ENCODE measurements around the gene TTC36.
"Not testable (repeated sequence)": the region's sequence is repeated elsewhere in the genome, so short reads cannot be mapped to it uniquely, and the experiment has no call there.

TTC36 gene

DNA sequence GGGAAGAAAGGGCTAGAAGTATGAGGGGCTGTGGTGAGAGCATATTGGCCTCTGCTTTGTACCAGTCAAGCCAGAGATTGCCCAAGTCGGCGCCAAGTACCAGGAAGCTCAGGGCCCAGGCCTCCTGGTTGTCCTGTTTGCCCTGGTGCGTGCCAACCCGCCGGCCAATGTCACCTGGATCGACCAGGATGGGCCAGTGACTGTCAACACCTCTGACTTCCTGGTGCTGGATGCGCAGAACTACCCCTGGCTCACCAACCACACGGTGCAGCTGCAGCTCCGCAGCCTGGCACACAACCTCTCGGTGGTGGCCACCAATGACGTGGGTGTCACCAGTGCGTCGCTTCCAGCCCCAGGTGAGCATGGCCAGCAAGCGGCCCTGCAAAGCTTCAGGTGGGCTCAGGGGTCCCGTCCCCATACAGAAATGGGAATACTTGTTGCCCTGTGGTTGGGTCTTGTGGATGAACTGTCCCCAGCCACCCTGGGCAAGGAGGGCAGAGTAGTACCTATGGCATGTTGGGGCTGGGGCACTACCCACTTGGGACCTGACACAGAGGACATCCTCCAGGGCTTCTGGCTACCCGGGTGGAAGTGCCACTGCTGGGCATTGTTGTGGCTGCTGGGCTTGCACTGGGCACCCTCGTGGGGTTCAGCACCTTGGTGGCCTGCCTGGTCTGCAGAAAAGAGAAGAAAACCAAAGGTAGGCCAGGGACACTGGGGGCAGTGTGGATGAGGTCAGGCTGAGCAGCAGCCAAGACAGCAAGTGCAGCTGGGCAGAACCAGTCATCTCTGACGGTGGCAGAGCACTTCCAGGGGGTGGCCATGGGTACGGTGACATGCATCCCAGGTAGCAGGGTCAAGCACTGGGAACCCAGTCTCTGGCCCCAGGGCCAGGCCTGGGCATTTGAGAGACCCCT, 5.8 kb downstream of the TTC36 start:
- DNase-seq: no peak

DNA sequence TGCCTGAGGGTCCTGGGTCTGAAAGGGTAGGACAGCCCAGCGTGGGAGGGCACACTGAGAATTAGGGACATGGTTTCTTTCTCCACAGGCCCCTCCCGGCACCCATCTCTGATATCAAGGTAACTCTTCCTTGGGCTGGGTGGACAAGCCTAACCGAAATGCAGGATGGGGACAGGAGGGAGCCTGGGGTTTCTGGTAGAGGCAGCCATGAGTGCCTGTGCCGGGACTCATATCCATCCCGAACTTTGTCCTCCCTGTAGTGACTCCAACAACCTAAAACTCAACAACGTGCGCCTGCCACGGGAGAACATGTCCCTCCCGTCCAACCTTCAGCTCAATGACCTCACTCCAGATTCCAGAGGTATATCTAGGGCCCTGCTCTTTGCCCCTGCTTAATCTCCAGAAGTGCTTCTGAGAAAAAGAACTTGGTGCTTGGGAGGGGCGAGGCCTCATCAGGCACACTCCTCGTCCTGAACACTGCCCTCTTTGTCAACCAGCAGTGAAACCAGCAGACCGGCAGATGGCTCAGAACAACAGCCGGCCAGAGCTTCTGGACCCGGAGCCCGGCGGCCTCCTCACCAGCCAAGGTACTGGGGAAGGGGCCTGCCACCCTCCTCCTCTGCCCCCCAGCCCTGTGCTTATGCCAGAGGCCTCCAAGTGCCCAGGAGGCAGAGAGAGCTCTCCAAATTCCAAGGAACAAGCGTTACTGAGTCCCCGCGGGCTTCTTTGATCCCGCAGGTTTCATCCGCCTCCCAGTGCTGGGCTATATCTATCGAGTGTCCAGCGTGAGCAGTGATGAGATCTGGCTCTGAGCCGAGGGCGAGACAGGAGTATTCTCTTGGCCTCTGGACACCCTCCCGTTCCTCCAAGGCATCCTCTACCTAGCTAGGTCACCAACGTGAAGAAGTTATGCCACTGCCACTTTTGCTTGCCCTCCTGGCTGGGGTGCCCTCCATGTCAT, 6.8 kb downstream of the TTC36 start:
- DNase-seq: no peak

DNA sequence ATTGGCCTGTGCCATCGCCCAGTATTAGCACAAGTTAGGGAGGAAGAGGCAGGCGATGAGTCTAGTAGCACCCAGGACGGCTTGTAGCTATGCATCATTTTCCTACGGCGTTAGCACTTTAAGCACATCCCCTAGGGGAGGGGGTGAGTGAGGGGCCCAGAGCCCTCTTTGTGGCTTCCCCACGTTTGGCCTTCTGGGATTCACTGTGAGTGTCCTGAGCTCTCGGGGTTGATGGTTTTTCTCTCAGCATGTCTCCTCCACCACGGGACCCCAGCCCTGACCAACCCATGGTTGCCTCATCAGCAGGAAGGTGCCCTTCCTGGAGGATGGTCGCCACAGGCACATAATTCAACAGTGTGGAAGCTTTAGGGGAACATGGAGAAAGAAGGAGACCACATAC, 8.0 kb downstream of the TTC36 start:
- DNase-seq: no peak

DNA sequence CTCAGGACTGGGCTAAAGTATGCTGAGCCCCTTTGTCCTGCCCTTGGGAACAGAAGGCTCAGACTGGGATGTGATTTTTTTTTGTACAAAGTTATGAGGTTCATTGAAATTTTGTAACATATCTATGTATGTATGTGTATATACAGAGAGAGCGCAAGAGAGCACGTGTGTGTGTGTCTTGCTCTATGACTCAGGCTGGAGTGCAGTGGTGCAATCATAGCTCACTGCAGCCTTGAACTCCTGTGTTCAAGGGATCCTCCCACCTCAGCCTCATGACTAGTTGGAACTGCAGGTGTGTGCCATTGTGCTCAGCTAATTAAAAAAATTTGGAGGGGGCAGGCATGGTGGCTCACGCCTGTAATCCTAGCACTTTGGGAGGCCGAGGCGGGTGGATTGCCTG, 9.5 kb downstream of the TTC36 start:
- peak in 1 of 3 donors; percentile 19 for DNase-seq

DNA sequence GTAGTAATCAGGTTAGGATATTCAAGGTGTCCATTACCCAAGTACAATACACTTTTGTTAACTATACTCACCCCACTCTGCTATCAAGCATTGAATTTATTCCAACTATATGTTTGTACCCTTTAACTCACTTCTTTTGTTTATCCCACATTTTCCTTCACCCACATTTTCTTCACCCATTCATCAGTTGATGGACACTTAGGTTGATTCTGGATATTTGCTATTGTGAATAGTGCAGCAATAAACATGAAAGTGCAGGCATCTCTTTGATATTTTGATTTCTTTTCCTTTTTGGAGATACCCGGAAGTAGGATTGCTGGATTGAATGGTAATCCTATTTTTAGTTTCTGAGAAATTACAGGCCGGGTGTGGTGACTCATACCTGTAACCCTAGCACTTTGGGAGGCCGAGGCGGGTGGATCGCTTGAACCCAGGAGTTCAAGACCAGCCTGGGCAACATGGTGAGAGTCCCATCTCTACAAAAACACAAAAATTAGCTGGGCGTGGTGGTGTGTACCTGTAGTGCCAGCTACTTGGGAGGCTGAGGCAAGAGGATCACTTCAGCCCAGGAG, 10.2 kb downstream of the TTC36 start:
- no peak for DNase-seq

DNA sequence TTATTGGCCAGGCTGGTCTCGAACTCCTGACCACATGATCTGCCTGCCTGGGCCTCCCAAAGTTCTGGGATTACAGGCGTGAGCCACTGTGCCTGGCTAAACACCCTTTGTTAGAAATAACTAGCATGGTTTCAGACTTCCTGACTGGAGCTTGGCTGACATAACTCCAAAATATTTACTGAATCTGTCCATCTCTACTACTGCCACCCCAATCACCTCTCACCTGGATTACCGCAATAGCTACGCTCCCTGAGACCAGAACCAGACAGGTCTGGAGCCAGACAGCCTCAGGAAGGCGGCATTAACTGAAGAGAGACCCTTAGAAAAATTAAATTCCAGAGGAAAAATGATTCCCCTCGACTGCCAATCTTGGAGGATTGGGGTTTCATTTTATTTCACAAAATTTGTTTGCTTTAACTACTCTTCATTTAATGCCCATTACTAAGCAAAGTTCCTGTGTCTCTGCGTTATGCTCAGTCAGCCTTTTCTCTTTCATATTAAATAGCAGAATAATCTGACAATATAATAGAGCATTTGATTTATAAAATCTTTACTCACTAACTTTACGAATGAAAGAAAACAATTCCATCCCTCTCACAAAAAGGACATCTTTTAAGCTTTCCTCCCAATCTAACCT, 16.9 kb downstream of the TTC36 start:
- DNase-seq: no peak

DNA sequence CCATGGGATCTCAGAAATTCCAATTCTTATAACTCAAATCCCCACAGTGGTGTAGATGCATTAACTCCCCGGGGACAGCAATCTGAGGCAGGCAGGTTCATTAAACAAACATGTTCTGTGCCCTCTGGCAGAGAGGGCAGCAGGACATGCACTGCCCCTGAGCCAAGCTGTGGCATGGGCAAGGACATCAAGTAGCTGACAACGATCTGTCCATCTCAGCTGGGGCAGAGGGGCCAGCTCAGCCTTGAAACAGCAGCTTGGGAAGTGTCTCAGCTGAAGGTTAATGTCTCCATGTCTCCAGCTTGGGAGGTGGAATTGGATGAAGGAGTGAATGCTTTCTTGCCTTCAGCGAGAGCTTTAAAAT, 17.4 kb downstream of the TTC36 start:
- DNase-seq: no peak

DNA sequence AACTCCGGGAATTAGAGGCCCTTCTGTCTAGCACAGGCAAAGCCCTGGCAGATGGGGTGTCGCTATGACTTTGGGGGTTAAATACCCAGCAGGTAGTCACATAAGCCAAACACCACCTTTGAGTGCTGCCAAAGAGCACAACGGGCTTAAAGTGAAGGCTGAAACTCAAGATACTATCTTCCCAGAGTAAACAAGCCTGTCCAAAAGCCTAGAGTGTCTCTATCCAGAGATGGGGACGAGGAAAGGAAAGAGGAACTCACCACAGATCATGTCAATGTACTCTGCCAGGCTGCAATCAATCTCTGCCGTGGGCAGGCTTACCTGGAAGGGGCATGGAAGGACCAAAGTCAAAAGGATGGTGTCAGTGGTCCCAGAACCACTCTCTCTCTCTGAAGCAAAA, 18.3 kb downstream of the TTC36 start:
- no peak for DNase-seq

DNA sequence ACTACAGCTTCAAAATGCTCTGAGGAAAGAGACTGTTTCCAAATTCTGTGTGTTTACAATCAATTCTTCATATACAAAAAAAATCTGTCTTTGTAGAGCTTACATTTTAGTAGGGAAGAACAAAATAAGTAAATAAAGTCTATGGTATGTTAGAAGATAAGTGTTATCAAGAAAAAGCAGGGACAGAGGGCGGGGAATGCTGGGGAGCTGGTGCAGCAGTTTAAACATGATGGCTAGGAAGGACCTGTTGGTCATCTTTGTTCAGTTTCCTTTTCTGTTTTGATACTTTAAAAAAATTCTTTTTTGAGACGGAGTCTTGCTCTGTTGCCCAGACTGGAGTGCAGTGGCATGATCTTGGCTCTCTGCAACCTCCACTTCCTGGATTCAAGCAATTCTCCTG, 19.9 kb downstream of the TTC36 start:
- DNase-seq: no peak

DNA sequence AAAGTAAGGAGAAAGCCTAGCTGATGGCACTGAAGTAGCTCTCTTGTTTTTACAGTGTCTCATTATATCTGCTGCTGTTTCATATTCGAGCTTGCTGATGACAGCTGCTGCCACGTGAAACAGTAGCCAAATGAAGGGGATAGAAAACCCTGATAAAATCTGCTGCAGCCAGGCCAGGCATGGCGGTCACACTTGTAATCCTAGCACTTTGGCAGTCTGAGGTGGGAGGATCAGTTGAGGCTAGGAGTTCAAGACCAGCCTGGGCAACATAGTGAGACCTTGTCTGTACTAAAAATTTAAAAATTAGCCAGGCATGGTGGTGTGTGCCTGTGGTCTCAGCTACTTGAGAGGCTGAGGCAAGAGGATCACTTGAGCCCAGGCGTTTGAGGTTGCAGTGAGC, 25.1 kb downstream of the TTC36 start:
- DNase-seq: no peak

DNA sequence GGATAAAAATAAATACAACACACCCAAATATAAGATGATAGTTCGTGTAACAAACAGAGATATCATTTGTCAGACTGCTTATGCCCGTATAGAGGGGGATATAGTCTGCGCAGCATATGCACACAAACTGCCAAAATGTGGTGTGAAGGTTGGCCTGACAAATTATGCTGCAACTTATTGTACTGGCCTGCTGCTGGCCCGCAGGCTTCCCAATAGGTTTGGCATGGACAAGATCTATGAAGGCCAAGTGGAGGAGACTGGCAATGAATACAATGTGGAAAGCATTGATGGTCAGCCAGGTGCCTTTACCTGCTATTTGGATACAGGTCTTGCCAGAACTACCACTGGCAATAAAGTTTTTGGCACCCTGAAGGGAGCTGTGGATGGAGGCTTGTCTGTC, 33.5 kb downstream of the TTC36 start:
- DNase-seq: no peak

DNA sequence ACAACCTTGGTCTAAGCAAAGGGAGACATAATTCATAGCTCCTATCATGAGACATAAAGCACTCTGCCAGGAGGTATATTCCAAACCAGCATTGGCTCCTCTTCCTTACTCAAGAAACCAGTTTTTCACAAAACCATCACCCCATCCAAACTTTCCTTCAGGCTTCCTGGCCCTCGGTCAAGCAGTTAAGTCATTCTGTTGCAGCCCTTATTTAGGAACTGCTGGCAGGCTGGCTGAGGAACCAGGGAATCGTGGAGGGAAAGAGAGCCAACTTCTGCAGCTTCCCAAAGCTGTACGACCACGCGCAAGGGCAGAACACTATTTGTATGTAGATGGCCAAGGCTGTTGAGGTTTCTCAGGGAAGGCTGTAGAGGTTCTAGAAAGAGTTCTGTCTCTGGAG, 37.8 kb downstream of the TTC36 start:
- peak in 1 of 3 donors; percentile 3 for DNase-seq

DNA sequence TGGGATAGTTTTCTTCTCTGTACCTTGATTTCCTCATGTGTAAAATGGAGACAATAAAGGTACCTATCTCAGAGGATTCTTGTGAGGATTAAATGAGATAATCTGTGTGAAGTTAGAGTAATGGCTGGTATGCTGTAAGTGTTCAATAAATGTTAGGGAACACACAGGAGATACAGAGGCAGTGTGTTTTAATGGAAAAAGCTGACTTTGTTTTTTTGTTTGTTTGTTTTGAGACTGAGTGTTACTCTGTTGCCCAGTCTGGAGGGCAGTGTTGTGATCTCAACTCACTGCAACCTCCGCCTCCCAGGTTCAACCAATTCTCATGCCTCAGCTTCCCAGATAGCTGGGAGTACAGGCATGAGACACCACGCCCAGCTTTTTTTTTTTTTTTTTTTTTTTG, 42.4 kb downstream of the TTC36 start:
- no peak for DNase-seq

DNA sequence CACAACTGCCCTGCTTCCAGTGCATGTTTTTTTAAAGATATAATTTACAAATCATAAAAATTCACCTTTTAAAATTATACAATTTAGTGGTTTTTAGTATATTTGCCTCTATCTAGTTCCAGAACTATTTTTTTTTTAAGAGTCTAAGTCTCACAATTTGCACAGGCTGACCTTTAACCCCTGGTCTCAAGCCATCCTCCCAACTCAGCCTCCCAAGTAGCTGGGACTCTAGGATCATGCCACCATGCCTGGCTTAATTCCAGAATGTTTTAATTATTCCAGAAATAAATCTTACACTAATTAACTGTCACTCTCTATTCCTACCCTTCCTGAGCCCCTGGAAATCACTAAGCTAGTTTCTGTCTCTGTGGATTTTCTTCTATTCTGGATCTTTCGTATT, 43.5 kb downstream of the TTC36 start:
- no peak for DNase-seq

DNA sequence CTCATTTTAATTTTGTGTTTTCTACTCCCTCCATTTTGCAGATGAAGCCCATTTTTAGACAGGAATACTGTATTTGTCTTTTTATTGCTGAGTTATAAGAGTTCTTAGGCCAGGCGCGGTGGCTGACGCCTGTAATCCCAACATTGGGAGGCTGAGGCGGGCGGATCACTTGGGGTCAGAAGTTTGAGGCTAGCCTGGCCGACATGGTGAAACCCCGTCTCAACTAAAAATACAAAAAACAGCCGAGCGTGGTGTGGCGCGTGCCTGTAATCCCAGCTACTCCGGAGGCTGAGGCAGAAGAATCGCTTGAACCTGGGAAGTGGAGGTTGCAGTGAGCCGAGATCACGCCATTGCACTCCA, 44.4 kb downstream of the TTC36 start:
- DNase-seq: peak in 2 of 3 donors; percentile 13 to 21

DNA sequence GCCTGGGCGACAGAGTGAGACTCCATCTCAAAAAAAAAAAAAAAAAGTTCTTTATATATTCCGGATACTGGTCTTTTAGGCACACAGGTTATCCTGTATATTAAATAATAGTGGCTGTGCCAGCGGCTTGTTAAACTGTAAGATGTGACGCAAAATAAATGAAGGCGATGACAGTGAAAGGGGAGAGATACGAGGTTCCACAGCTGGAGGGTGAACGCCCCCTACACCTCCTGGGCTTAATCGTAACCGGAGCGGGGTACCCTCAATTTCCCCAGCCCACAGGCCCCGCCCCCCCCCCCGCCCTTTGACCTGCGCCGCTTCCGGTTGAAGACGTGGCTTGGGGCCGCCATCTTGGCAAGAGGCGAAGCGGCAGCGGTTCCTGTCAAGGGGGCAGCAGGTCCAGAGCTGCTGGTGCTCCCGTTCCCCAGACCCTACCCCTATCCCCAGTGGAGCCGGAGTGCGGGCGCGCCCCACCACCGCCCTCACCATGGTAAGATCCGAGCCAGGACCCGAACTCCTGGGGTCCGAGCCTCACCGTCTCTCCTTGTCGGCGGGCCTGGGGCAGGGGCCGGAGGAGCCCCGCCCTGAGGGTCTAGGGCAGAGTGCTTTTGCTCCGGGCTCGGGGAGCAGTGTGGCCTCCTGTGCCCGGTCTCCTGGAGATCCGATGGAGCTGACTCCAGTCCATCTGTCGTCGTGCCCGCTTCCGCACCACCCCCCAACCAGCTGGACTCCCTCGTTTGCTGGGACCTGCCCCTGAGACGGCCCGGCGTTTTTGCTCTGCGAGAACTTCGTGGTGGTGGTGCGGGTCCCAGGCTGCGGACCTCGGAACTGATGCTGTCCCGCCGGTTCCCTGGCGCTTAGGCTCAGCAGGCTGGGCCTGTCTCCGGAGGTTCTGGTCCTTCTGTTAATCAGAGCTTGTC, 45.0 kb downstream of the TTC36 start, which contains the start of gene ARCN1:
TSS of gene ARCN1 (plus strand) at position 349 of the 920 bp plus-strand sequence. CDS start at position 488, 139 bp downstream.
- peak; percentile 75 to 91 (median 85) for DNase-seq

DNA sequence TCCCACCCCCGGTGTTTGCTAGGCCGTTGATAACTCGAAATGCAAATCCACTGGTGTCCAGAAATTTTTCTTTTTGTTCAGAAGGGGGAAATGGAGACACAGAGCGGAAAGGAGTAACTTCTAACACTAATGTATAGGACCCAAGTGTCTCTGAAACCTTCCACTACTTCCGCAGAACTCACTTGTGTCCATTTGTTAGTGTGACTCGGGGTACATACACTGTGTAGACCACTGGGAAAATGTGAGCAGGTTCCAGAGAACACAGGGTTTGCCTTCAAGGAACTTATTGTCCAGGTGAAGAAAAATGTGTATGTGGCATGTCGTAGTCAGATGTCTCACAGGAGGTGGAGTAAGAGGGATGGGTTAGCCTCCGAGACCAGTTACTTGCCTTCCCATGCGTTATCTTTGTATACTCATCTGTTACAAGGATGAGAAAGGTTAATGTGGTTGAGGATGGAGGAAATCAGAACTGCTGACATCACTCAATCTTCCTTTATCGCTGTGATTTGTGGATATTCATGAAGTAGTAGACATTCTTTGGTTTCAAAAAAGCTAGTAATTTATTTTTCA, 45.8 kb downstream of the TTC36 start:
- peak; percentile 6 to 22 (median 18) for DNase-seq

DNA sequence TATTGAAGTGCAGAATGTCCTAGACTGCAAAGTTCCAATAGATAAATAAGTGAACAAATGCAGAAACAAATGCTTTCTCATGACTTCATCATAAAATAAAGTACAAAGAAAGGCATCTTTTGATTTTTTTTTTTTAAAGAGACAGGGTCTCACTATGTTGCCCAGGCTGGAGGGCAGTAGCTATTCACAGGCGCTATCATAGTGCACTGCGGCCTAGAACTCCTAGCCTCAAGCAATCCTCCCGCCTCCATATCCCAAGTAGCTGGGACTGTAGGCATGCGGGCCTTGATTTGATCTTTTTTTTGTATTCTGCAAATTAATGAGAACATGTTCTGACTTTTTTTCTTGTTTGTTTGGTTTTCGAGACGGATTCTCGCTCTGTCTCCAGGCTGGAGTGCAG, 47.4 kb downstream of the TTC36 start:
- no peak for DNase-seq

DNA sequence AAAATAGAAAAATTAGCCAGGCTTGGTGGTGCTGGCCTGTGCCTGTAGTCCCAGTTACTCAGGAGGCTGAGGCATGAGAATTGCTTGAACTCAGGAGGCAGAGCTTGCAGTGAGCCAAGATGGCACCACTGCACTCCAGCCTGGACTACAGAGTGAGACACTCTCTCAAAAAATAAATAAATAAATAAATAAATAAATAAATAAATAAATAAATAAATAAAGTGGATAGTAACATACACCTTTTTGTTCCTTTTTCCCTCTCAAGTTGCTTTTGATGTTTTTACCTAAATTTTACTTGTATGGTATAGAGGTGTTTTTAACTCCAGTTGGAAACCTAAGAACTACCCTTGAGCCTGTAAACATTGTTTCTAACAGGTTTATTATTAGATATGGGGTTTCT, 50.7 kb downstream of the TTC36 start:
- DNase-seq: not testable (repeated sequence)
